GM12875 (cell line): ENCODE results near the gene PDE6A.

ENCODE experiments used
- H3K4me3 ChIP-seq: one replicate; pipeline ENCODE4 v1.5.1; 2011; ENCODE audit warnings: low read depth, low read length, control low read depth
- TF ChIP-seq, protein P1 (sequence below): IDR thresholded peaks from 2 replicates; pipeline ENCODE4 v1.5.1; 2011; ENCODE audit warnings: low read depth, mild to moderate bottlenecking, control low read depth, inconsistent platforms, low read length, moderate library complexity, borderline replicate concordance; ENCODE audit not compliant: insufficient read depth

PDE6A gene

DNA sequence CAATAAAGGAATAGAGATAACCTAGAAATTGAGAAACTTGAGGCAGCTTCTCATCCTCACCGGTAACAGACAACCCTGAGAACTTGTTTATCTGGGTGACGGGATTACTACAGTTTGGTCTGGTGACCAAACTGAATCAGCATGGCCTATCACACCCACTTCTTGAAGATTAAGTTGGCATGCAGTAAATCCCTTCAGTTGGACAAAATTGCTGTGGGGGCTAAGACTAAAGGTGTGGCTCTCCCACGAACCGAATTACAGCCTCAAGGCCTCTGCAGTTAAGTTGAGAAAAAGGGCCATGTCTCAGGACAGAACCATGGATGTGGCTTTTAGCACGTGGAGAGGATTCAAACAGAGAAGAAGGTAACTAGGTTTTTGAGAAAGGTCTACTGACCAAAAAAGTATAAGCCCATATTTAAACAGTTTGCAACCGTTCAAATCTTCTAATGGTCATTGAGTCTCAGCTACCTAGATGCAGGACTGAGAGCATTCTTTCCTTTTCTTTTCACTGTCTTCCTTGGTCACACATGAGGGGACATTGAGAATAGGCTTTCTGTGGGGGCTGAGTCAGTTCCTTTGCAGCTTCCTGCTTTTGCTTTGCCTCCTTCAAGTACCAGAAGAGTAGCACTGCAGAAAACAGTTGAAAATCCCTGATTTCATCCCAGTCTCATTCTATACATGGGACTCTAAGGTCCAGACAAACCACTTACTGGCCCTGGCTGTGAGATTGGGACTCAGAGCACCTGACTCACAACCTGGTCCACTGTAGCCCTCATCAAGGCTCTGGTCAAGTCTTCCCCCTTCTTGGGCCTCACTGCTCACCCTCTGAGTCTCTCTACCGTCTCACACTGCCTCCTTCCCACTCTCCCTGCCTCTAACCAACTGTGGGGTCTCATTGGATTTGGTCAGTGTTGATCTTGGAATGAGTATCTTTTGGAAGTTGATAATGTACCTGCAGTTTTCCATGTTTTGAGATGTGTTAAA lies 30.9 kb downstream of the PDE6A start:
- no peak overlapping the region for H3K4me3 ChIP-seq
- TF ChIP-seq, protein P1, sequence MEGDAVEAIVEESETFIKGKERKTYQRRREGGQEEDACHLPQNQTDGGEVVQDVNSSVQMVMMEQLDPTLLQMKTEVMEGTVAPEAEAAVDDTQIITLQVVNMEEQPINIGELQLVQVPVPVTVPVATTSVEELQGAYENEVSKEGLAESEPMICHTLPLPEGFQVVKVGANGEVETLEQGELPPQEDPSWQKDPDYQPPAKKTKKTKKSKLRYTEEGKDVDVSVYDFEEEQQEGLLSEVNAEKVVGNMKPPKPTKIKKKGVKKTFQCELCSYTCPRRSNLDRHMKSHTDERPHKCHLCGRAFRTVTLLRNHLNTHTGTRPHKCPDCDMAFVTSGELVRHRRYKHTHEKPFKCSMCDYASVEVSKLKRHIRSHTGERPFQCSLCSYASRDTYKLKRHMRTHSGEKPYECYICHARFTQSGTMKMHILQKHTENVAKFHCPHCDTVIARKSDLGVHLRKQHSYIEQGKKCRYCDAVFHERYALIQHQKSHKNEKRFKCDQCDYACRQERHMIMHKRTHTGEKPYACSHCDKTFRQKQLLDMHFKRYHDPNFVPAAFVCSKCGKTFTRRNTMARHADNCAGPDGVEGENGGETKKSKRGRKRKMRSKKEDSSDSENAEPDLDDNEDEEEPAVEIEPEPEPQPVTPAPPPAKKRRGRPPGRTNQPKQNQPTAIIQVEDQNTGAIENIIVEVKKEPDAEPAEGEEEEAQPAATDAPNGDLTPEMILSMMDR, result no peak

DNA sequence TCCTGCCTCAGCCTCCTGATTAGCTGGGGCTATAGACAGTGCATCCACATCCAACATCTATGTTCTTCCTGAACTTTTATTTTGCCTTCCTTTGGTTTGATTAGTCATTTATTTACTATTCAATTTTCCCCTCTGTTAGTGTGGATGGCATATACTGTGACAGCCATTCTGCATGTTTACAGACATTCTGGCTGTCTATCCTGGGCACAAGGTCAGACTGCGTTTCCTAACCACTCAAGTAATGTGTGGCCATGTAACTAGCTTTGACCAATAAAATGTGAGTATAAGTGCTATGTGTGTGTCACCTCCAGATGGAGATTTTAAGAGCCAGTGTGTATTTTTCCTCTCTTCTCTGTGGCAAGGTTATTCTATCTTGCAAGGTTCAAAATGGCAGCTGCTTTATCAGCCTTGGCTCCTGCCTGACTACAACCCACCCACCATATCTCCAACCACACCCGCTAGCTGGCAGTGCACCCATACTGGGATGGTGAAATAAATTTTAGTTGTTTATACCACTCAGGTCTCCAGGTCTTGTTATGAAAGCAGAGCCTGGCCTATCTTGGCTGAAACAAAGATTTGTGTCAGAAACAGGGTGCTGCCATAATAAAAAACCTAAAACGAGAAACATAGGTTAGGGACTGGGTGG lies 32.2 kb downstream of the PDE6A start:
- TF ChIP-seq, protein P1, result no peak
- no peak overlapping the region for H3K4me3 ChIP-seq

DNA sequence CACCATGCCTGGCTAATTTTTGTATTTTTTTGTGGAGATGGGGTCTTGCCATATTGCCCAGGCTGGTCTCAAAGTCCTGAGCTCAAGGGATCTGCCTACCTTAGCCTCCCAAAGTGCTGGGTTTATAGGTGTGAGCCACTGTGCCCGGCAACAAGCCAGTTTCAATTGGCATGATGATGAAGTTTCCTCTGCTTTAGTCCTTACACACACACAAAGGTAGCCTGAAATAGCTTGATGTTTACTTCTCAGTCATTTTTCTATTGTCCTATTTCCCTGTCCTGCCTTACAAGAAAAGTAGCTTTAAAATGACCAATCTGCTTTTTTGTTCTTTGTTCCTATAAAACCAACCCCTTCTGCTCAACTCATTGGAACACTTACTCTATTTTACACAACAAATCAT lies 33.6 kb downstream of the PDE6A start:
- TF ChIP-seq, protein P1, result no peak
- no peak overlapping the region for H3K4me3 ChIP-seq

DNA sequence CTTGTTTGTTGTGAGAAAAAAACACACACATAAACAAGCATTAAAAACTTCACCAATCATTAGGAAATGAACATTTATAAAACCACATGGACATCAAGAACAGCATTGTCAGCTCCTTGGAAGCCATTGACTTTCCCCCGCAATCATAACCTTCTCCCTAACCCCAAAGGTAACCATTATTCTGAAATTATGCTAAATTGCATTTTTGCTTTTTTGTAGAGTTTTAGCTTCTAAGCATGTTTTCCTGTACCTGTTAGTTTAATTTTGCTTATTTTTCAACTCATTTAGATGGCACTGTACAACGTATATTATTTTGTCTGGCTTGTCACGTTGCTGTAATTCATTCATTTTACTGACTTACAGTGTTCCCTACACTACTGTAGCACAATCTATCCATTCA lies 36.8 kb downstream of the PDE6A start:
- no peak overlapping the region for H3K4me3 ChIP-seq
- TF ChIP-seq, protein P1, result no peak

DNA sequence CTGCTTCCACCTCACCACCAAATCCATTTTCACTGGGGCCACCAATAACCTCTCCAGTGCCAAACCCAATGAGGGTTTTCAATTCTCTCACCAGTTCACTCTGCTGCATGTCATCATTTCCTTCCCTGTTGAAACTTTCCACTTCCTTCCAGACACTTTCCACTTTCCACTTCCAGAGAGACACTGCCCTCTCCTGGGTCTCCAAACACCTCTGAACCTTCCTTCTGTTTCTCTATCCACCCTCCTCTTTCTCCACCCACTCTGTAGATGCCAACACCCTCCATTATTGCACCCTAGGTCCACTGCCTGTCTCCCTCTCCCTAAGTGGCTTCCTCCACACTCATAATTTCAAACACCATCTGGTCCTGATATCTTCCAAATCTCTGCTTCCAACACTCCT lies 39.6 kb downstream of the PDE6A start:
- no peak overlapping the region for H3K4me3 ChIP-seq
- TF ChIP-seq, protein P1, result no peak

DNA sequence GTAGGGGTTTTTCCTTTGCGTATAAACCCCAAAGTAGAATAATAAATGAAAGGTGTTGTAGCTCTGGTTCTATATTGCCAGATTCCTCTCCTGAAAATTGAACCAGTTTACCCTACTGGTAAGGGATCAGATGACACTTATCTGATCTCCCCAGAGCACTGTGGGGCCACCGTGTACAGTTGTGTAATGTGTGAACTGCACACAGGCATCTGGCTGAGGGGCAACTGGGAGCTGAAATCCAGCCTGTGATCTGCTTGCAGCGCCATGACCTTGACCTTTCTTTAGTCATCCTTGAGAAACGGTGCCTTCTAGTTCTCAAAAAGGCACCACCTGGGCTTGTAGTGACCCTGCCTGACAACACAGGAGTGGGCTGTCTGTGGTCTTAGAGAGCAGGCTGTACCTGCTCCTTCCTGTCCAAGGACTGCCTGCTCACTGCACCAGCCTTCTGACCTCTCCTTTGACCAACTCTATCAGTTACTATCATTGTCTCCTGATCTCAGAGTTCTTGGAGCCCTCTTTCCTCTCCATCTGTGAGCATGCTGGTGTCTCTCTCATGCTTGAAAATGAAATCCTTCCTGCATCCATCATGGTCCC lies 40.2 kb downstream of the PDE6A start:
- H3K4me3 ChIP-seq, result no peak overlapping the region
- TF ChIP-seq, protein P1, result no peak
